CD4-positive, alpha-beta T cell treated with Interferon alpha-2 for 1 hour (primary cell): ENCODE results near the gene GLYATL3.
"Not testable (repeated sequence)": the region's sequence is repeated elsewhere in the genome, so short reads cannot be mapped to it uniquely, and the experiment has no call there.

Experiments used
- DNase-seq, 2 donors: peaks; one replicate each; pipeline ENCODE4 v3.0.0-alpha.2; 2020 to 2022

Gene GLYATL3

DNA sequence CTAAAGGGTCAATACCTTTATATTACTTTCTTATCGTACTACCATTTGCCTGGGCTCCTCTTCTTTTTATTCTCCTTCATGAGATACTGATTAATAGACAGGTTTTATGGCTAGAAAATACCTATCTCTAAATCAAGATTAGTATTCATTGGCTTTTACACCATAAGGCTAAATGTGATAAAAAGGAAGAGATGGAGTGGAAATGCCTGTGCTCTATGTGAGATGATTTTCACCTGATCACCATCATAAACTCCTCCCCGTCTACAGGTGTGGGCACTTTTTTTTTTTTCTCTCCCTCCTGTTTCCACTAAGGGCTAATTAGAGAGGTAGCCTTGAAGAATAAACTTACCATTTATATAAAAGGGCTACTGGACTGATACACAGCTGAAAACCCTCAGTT, at the start of gene GLYATL3:
Gene GLYATL3, plus strand, starts transcription at position 301 of the 400 bp plus-strand sequence. CDS start 12,068 bp downstream, outside the sequence.
- no peak for DNase-seq

GRCh38 chr6:49453221-49453620, 46.5 kb upstream of the GLYATL3 start:
- DNase-seq, result no peak

DNA sequence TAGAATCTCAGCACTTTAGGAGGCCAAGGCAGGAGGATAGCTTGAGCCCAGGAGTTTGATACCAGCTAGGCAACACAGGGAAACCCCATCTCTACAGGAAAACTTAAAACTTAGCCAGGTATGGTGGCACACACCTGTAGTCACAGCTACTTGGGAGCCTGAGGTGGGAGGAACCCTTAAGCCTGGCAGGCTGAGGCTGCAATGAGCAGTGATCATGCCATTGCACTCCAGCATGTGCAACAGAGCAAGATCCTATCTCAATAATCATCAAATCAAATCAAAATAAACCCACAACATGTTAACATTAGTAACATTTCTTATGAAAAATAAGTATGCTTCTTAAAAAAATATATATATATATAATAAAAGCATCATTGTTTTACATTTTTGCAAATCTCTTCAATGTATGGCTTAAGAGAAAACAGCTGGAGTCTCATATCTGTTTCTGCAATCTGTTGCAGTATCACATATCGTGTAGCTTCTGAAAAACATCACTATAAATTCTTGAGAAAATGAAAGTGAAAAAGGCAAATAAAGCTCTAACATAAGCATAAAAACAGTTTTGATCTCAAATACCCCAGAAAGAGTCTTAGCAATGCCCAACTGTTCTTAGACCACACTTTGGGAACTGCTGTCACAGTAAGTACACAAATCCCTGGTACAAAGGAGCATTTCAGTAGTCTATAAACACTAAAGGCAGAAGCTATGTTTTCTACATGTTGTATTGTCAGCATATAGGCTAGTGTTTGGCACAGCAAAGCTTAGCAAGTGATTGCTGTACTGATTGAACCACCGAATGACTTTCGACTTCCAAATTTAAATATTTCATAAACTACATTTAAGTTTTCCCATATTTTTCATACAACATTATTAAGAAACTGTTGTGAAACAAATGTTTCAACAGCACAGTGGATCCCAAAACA, 44.7 kb upstream of the GLYATL3 start:
- no peak for DNase-seq

DNA sequence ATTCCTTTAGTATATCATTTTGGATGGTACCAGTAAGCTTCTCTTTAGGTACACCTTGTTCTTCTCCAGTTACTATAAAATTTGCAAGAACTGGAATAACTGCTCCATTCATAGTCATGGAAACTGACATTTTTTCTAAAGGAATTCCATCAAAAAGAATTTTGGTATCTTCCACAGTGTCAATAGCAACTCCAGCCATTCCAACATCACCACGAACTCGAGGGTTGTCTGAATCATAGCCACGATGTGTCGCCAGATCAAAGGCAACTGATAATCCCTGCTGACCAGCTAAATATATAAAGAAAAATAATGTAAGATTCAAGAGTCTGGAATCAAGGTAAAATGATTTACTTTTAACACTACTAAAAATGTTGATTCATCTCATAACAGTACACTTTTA, 42.0 kb upstream of the GLYATL3 start:
- no peak for DNase-seq

DNA sequence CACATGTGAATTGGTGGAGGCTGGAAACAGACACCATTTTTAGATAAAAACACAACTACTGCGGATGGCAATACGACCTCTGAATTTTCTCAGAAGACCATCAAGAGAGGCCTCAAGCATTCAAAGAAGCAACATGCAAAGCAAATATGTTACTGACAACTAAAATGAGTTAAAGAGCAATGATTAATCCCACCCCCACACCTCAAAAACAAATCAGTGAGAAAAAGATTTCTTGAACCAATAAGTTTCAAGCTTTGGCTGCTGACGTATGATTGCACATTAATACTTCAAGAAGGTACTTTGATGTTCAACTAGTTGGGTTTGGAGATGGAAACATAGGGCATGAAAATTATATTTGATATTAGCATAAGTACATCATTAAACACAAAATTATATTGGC, 37.7 kb upstream of the GLYATL3 start:
- DNase-seq, result peak in 1 of 2 donors; percentile 35

DNA sequence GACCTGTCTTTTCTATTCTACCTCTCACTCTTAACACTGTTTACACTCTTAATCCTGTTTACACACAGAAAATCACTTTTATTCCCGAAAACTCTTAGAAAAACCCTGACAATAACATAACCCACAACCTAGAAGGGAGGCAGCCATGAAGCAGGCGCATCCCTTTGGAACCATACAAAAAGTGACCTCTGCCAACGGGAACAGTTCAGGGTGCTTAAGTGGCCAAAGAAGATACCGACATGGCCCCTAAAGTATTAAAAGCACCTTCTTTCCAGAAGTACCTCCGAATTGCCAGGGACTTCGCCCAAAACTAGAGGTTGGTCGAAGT, 37.2 kb upstream of the GLYATL3 start:
- DNase-seq, result no peak

DNA sequence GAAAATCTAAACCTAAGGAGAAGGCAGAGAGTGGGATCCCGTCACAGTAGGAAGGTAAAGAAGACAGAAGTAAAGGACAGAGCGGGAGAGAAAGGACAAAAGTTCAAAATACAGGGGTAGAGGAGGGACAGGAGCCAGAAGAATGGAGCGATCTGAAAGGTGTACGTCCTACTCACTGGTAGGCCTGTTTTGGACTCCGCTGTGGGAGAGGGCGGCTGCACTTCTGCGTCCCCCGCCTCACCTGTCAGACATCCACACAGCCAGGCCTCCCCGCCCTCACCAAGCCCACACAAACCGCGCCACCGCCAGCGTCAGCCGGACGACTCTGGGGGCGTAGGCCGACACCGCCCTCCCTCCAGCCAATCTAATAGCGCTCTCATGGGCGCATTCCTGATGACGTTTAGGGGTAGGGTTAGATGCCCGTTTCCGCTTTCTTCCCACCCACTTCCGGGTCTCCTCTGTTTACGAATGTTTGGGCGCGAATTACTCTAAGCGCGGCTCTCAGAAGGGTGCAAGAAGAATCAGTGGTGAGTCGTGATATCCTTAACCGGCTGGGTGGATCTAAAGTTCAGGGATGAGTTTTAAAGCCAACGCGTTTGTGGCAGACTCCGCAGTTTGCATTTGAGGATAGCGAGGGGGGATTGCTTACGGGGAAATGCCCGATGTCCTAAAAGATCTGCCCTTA, 36.7 kb upstream of the GLYATL3 start, which contains the start of the genes CENPQ and MMUT:
Gene CENPQ, plus strand, starts transcription at position 444 of the 685 bp plus-strand sequence. CDS start 6,807 bp downstream, outside the sequence.
Gene MMUT, minus strand, starts transcription at position 327 of the 685 bp plus-strand sequence. CDS start 3,787 bp downstream, outside the sequence.
- peak; percentile 90 to 94 for DNase-seq

DNA sequence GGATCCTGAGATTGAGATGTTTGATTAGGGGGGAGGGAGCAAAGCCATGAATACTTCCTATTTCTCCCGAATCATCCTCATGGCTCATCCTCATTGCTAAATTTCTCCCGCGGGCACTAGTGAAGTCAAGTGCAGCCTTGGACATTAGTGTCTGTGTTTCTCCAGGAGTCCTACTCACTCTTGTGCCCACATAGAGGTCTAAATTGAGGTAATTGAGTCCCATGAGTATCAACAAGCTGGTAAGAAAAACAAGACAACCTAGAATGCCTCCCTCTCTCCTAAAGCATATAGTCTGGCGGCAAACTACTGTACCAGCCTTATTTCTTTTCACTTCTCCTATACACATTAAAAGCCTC, 36.1 kb upstream of the GLYATL3 start:
- peak in 1 of 2 donors; percentile 7 for DNase-seq

GRCh38 chr6:49464691-49465090, 35.0 kb upstream of the GLYATL3 start:
- no peak for DNase-seq

DNA sequence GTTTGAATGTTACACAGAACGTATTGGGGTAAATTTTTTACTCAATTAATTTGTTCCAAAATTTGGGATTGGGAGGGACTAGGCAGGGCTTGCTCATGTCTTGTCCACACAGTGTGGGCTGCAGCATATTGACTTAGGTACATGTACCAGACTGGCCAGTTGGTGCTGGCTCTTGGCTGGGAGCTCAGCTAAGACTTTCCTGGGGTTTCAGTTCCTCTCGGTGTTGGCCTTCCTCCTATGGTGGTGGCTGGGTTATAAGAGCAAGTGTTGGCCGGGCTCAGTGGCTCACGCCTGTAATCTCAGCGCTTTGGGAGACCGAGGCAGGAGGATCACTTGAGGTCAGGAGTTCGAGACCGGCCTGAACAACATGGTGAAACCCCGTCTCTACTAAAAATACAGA, 31.7 kb upstream of the GLYATL3 start:
- no peak for DNase-seq

DNA sequence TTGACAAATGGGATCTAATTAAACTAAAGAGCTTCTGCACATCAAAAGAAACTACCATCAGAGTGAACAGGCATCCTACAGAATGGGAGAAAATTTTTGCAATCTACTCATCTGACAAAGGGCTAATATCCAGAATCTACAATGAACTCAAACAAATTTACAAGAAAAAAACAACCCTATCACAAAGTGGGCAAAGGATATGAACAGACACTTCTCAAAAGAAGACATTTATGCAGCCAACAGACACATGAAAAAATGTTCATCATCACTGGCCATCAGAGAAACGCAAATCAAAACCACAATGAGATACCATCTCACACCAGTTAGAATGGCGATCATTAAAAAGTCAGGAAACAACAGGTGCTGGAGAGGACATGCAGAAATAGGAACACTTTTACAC, 23.2 kb upstream of the GLYATL3 start:
- not testable (repeated sequence) for DNase-seq

GRCh38 chr6:49479308-49479970, 20.3 kb upstream of the GLYATL3 start:
- no peak for DNase-seq

DNA sequence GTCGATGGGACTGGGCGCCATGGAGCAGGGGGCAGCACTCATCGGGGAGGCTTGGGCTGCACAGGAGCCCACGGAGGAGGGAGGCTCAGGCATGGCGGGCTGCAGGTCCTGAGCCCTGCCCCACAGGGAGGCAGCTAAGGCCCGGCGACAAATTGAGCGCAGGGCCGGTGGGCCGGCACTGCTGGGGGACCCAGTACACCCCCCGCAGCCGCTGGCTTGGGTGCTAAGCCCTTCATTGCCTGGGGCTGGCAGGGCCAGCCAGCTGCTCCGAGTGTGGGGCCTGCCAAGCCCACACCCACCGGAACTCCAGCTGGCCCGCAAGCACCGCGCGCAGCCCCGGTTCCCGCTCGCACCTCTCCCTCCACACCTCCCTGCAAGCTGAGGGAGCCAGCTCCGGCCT, 17.9 kb upstream of the GLYATL3 start:
- not testable (repeated sequence) for DNase-seq

DNA sequence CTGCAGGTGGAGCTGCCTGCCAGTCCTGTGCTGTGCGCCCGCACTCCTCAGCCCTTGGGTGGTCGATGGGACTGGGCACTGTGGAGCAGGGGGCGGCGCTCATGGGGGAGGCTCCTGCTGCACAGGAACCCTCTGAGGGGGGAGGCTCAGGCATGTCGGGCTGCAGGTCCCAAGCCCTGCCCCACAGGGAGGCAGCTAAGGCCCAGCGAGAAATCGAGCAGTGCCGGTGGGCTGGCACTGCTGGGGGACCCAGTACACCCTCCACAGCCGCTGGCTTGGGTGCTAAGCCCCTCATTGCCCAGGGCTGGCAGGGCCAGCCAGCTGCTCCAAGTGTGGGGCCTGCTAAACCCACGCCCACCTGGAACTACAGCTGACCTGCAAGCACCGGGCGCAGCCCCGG, 16.3 kb upstream of the GLYATL3 start:
- not testable (repeated sequence) for DNase-seq

DNA sequence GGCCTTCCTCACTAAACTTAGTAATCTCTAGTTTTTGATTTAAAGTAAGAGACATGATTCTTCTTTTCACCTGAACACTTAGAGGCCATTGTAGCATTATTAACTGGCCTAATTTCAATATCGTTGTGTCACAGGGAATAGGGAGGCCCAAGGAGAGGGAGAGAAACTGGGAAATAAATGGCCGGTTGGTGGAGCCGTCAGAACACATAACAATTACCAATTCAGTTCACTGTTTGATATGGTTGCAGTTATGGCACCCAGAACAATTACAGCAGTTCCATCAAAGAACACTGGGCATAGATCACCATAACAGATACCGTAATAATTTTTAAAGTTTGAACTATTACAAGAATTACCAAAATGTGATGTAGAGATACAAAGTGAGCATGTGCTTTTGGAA, 9.1 kb upstream of the GLYATL3 start:
- no peak for DNase-seq

DNA sequence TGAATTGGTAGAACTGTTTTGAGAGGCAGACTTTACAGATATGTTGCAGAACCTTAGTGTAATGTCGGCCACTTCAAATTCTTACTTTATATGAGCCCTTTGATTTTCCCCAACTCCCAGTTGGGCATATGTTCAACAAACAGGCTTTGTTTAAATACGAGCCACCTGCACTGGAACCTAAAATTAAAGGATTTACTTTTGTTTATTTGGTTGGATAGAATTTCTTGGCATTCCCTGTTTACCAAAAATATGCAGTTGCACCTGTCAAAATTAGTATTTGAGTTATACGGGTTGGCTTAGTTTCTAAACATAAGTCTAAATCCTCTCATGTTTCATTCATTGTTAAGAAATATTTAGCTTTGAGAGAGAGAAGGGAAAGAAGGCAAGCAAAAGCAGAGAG, 2.4 kb upstream of the GLYATL3 start:
- DNase-seq, result no peak

DNA sequence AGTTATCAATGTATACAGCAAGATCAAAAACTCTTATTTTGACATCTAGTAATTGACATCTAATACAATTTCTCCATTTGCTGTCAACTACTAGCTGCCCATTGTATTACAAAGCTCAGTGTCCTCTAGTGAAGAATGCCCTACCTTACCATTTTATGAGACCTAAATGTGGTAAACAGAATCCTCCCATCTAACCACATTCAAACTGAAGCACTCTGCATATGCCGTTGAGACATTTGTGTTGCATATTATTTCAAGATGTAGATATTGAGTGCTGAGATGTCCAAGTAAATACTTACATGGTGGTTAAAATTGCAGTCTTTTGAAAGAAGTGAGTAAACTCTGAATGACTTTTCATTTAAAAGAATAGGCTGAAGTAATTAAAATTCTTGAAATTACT, 597 bp upstream of the GLYATL3 start:
- no peak for DNase-seq

GRCh38 chr6:49504666-49505065, 4.9 kb downstream of the GLYATL3 start:
- no peak for DNase-seq

GRCh38 chr6:49506569-49507111, 6.9 kb downstream of the GLYATL3 start:
- no peak for DNase-seq

DNA sequence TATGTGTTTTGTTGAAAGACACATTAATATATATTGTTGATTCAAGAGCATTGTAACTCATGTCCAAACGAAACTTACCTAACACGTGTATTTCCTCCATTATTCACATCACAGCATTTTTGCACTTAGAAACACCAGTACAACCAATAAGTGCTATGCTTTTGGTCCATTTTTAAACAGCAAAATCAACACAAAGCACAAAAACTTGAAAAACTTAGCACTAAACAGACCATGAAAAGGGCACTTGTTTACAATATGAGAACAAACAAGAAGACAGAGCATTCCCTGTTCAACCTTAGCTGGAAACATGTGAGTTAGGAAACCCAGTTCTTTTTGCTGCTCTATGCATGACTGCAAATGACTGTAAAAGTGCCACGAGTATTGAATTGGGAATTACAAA, 9.6 kb downstream of the GLYATL3 start:
- DNase-seq, result no peak

DNA sequence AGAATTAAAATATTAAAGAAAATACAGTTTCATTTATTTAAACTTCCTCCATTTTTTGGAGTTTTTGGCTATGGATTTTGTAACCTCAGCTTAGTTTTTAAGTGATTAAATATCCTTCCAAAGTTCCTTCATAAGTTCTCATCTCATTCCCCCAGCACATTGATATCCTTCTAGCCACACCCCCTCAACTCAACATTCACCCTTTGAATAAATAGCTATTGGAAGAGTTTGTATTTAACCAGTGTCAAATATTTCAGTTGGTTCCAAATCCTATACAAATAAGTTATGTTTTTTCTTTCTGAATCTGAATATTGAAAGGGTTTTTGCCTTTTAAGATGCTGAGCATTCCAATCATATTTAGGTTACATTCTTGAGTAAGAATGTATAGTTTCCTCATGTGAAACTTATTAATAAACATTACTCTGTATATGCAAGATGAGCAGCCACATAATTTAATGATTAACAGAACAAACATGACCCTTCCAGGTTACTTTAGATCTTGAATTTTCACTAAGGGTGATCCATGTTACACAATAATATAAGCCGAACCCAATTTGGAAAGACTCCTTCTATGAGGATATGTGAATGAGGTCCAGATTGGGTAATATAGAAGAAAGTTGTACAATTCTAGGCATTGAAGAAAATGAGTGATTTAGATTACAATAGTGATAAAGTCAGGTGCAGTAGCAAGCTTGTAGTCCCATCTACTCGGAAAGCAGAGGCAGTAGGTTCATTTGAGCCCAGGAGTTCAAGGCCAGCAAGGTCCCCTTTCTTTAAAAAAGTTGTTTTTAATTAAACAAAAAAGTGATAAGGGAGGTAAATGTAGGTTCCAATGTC, 13.6 kb downstream of the GLYATL3 start:
- DNase-seq, result no peak
